HepG2 (cell line): ENCODE measurements around the gene ARHGEF40. TPM values are rescaled to one million over a fixed set of nuclear protein-coding genes. Genes with fewer than 3 reads are reported as not detected.

ENCODE experiments used
- HNRNPLL ChIP-seq: fragments of 200-400 bp; formaldehyde crosslinking; IDR thresholded peaks from 2 replicates; pipeline ENCODE4 v1.6.1; 2017; ENCODE audit warnings: mild to moderate bottlenecking, low read depth, low read length; ENCODE audit not compliant: poor library complexity, severe bottlenecking
- RFX1 ChIP-seq: fragments of 450-650 bp; IDR thresholded peaks from 2 replicates; pipeline ENCODE4 v1.6.1; 2017
- TSC22D2 ChIP-seq: sonication (generic); formaldehyde crosslinking; IDR thresholded peaks from 2 replicates; pipeline ENCODE4 v1.5.1; 2020; ENCODE audit warnings: missing genetic modification reagents, mild to moderate bottlenecking, borderline replicate concordance
- ZBTB37 ChIP-seq: sonication (generic); formaldehyde crosslinking; IDR thresholded peaks from 2 replicates; pipeline ENCODE4 v1.4.0; 2020; ENCODE audit warnings: mild to moderate bottlenecking, missing genetic modification reagents
- ZFP36L1 ChIP-seq: sonication (generic); formaldehyde crosslinking; IDR thresholded peaks from 2 replicates; pipeline ENCODE4 v1.8.0; 2022; ENCODE audit warnings: mild to moderate bottlenecking, missing genetic modification reagents, moderate library complexity
- ZFP62 ChIP-seq: sonication (generic); formaldehyde crosslinking; IDR thresholded peaks from 2 replicates; pipeline ENCODE4 v1.4.0; 2020; ENCODE audit warnings: missing genetic modification reagents
- ZFP82 ChIP-seq: sonication (generic); formaldehyde crosslinking; IDR thresholded peaks from 2 replicates; pipeline ENCODE4 v1.5.1; 2020; ENCODE audit warnings: mild to moderate bottlenecking, missing genetic modification reagents, borderline replicate concordance
- ZMAT5 ChIP-seq: sonication (generic); formaldehyde crosslinking; IDR thresholded peaks from 2 replicates; pipeline ENCODE4 v1.5.0; 2020; ENCODE audit warnings: mild to moderate bottlenecking, low read depth, missing genetic modification reagents, borderline replicate concordance
- ZNF503 ChIP-seq: sonication (generic); formaldehyde crosslinking; IDR thresholded peaks from 2 replicates; pipeline ENCODE4 v1.4.0; 2020; ENCODE audit warnings: missing genetic modification reagents
- ZNF570 ChIP-seq: sonication (generic); formaldehyde crosslinking; IDR thresholded peaks from 2 replicates; pipeline ENCODE4 v1.4.0; 2020; ENCODE audit warnings: mild to moderate bottlenecking, missing genetic modification reagents, borderline replicate concordance
- ZNF691 ChIP-seq: sonication (generic); formaldehyde crosslinking; IDR thresholded peaks from 2 replicates; pipeline ENCODE4 v1.4.0; 2020; ENCODE audit warnings: missing genetic modification reagents, low read depth, mild to moderate bottlenecking, borderline replicate concordance
- ZNF777 ChIP-seq: sonication (generic); formaldehyde crosslinking; IDR thresholded peaks from 2 replicates; pipeline ENCODE4 v1.4.0; 2020; ENCODE audit warnings: missing genetic modification reagents
- polyA plus RNA-seq, 8 experiments: library from polyadenylated mRNA; depleted of rRNA in 3 of 8; stranded (reverse) in 7 of 8; unstranded in 1 of 8; fragments of >200 nt; fragmentation: Illumina TruSeq in 4 of 8; extraction: Trizol in 4 of 8; gene quantifications; 2 replicates each; pipeline versions ENCODE4 v1.2.1 to v1.2.3, GENCODE V29; 2011 to 2016; ENCODE audit warnings: low read depth in 4 of 8, missing spikeins in 1 of 8, mixed read lengths in 1 of 8; ENCODE audit not compliant: insufficient read depth in 1 of 8
- total RNA-seq, 5 experiments: library from RNA; depleted of rRNA; stranded (reverse); fragments of >200 nt; fragmentation: Illumina TruSeq; extraction: Trizol; gene quantifications; 2 replicates each; pipeline ENCODE4 v1.2.3, GENCODE V29; 2016; ENCODE audit warnings: low read depth in 1 of 5
- TF ChIP-seq, protein P1 (sequence below): sonication (generic); formaldehyde crosslinking; IDR thresholded peaks from one replicate; pipeline ENCODE4 v1.5.1; 2020; ENCODE audit warnings: mild to moderate bottlenecking, missing genetic modification reagents; ENCODE audit errors: not compliant biosample characterization
- TF ChIP-seq, protein P2 (sequence below): sonication (generic); formaldehyde crosslinking; IDR thresholded peaks from 2 replicates; pipeline ENCODE4 v1.5.1; 2020; ENCODE audit warnings: missing genetic modification reagents, mild to moderate bottlenecking, borderline replicate concordance

Gene ARHGEF40
- total and polyA plus RNA-seq, 2 of the 13 experiments (the other 11 are each of a cell fraction or from before 2014, with no cell fraction given) = 28.1 to 78.1 TPM

GRCh38 chr14:21103710-21104447 lies 33.8 kb downstream of the ARHGEF40 start (continued):
- TF ChIP-seq, protein P1, sequence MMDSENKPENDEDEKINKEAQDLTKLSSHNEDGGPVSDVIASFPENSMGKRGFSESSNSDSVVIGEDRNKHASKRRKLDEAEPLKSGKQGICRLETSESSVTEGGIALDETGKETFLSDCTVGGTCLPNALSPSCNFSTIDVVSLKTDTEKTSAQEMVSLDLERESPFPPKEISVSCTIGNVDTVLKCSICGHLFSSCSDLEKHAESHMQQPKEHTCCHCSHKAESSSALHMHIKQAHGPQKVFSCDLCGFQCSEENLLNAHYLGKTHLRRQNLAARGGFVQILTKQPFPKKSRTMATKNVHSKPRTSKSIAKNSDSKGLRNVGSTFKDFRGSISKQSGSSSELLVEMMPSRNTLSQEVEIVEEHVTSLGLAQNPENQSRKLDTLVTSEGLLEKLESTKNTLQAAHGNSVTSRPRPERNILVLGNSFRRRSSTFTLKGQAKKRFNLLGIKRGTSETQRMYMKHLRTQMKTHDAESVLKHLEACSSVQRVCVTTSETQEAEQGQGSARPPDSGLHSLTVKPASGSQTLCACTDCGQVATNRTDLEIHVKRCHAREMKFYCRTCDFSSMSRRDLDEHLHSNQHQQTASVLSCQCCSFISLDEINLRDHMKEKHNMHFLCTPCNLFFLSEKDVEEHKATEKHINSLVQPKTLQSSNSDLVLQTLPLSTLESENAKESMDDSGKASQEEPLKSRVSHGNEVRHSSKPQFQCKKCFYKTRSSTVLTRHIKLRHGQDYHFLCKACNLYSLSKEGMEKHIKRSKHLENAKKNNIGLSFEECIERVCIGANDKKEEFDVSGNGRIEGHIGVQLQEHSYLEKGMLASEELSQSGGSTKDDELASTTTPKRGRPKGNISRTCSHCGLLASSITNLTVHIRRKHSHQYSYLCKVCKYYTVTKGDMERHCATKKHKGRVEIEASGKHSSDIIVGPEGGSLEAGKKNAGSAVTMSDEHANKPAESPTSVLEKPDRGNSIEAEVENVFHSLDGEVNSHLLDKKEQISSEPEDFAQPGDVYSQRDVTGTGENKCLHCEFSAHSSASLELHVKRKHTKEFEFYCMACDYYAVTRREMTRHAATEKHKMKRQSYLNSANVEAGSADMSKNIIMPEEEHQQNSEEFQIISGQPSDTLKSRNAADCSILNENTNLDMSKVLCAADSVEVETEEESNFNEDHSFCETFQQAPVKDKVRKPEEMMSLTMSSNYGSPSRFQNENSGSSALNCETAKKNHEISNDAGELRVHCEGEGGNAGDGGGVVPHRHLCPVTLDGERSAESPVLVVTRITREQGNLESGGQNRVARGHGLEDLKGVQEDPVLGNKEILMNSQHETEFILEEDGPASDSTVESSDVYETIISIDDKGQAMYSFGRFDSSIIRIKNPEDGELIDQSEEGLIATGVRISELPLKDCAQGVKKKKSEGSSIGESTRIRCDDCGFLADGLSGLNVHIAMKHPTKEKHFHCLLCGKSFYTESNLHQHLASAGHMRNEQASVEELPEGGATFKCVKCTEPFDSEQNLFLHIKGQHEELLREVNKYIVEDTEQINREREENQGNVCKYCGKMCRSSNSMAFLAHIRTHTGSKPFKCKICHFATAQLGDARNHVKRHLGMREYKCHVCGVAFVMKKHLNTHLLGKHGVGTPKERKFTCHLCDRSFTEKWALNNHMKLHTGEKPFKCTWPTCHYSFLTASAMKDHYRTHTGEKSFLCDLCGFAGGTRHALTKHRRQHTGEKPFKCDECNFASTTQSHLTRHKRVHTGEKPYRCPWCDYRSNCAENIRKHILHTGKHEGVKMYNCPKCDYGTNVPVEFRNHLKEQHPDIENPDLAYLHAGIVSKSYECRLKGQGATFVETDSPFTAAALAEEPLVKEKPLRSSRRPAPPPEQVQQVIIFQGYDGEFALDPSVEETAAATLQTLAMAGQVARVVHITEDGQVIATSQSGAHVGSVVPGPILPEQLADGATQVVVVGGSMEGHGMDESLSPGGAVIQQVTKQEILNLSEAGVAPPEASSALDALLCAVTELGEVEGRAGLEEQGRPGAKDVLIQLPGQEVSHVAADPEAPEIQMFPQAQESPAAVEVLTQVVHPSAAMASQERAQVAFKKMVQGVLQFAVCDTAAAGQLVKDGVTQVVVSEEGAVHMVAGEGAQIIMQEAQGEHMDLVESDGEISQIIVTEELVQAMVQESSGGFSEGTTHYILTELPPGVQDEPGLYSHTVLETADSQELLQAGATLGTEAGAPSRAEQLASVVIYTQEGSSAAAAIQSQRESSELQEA (CRISPR knock-in tag) = peak; percentile 96
- TF ChIP-seq ZNF503 (peak; percentile 87), ZNF570 (CRISPR knock-in tag) (peak; percentile 91; the same call in 1 of the 2 replicates), ZBTB37 (CRISPR knock-in tag) (peak; percentile 90; the same call in 1 of the 2 replicates), ZNF777 (CRISPR knock-in tag) (peak; percentile 71), ZMAT5 (no peak), ZNF691 (peak; percentile 91; the same call in 1 of the 2 replicates), ZFP82 (CRISPR knock-in tag) (peak; percentile 94), RFX1 (no peak), HNRNPLL (peak; percentile 91), TSC22D2 (CRISPR knock-in tag) (peak; percentile 71), ZFP36L1 (CRISPR knock-in tag) (peak; percentile 98), ZFP62 (CRISPR knock-in tag) (no peak)
- TF ChIP-seq, protein P2, sequence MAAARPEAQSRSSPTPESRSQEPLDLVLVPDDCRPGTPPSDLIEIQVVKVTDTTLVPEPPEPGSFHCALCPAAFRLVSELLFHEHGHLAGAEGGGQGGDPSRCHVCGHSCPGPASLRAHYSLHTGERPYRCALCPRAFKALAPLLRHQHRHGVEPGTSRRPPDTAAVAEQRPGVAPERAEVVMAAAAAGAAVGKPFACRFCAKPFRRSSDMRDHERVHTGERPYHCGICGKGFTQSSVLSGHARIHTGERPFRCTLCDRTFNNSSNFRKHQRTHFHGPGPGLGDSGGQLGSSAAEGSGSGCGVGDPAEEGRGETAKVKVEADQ (CRISPR knock-in tag) = peak; percentile 96; the same call in 1 of the 2 replicates
